Epithelial cell of proximal tubule (primary cell): Measurements from ENCODE around the gene LRRC74B. TPM values are rescaled to one million over a fixed set of nuclear protein-coding genes. Genes with fewer than 3 reads are reported as not detected.

Experiments
- DNase-seq: peaks from one replicate; pipeline ENCODE4 v3.0.0-alpha.2; 2011; ENCODE audit warnings: low read depth
- H3K4me3 ChIP-seq: 2 replicates; pipeline ENCODE4 v1.5.1; 2011; ENCODE audit warnings: low read depth, mild to moderate bottlenecking, low read length
- total RNA-seq: library from RNA; depleted of rRNA; stranded (reverse); fragments of >200 nt; gene quantifications from 2 replicates; pipeline ENCODE4 v1.2.3, GENCODE V29; 2015
- TF ChIP-seq, protein P1 (sequence below): conservative IDR thresholded peaks from 2 replicates; pipeline ENCODE4 v1.5.1; 2012; ENCODE audit warnings: low read depth, mild to moderate bottlenecking, low read length

LRRC74B gene
- total RNA-seq, 1 donor from 2014 or later, result not detected

DNA sequence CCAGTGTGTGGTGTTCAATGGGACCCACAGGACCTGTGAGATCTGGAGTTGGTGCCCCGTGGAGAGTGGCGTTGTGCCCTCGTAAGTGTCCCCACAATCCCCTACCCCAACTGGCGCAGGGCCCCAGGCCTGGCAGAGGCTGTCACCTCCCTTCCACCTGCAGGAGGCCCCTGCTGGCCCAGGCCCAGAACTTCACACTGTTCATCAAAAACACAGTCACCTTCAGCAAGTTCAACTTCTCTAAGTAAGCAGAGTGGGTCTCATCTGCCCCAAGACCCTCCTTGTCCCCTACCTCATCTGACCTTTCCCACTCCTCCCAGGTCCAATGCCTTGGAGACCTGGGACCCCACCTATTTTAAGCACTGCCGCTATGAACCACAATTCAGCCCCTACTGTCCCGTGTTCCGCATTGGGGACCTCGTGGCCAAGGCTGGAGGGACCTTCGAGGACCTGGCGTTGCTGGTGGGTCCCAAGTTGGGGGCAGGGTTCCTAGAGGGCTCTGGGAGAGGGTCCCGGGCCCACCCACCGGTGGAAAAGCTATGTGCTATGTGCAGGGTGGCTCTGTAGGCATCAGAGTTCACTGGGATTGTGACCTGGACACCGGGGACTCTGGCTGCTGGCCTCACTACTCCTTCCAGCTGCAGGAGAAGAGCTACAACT is 22.7 kb upstream of the LRRC74B start:
- TF ChIP-seq, protein P1, sequence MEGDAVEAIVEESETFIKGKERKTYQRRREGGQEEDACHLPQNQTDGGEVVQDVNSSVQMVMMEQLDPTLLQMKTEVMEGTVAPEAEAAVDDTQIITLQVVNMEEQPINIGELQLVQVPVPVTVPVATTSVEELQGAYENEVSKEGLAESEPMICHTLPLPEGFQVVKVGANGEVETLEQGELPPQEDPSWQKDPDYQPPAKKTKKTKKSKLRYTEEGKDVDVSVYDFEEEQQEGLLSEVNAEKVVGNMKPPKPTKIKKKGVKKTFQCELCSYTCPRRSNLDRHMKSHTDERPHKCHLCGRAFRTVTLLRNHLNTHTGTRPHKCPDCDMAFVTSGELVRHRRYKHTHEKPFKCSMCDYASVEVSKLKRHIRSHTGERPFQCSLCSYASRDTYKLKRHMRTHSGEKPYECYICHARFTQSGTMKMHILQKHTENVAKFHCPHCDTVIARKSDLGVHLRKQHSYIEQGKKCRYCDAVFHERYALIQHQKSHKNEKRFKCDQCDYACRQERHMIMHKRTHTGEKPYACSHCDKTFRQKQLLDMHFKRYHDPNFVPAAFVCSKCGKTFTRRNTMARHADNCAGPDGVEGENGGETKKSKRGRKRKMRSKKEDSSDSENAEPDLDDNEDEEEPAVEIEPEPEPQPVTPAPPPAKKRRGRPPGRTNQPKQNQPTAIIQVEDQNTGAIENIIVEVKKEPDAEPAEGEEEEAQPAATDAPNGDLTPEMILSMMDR, result no peak
- DNase-seq, result no peak
- no peak overlapping the region for H3K4me3 ChIP-seq

DNA sequence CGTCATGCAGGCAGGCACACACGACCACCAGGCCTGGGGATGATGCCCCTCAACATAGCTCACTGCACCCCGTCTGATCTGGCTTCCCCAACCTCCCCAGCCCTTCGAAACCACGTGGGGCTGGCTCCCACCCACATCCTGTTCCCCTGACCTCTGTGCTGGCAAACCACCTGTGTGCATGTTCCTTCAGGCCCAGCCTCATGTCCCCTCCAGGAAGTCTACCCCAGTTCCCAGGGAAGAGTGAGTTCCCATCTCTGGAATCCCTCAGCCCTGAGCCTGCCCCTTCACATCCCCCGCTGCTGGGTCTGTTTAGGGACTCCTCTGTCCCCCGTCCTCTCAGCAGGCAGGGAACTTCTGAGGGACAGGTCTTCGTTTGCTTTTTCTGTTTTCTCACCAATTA is 20.5 kb upstream of the LRRC74B start:
- TF ChIP-seq, protein P1, result no peak
- H3K4me3 ChIP-seq, result no peak overlapping the region
- no peak for DNase-seq

GRCh38 chr22:21025763-21026755 is 19.7 kb upstream of the LRRC74B start:
- no peak overlapping the region for H3K4me3 ChIP-seq
- DNase-seq, result no peak

DNA sequence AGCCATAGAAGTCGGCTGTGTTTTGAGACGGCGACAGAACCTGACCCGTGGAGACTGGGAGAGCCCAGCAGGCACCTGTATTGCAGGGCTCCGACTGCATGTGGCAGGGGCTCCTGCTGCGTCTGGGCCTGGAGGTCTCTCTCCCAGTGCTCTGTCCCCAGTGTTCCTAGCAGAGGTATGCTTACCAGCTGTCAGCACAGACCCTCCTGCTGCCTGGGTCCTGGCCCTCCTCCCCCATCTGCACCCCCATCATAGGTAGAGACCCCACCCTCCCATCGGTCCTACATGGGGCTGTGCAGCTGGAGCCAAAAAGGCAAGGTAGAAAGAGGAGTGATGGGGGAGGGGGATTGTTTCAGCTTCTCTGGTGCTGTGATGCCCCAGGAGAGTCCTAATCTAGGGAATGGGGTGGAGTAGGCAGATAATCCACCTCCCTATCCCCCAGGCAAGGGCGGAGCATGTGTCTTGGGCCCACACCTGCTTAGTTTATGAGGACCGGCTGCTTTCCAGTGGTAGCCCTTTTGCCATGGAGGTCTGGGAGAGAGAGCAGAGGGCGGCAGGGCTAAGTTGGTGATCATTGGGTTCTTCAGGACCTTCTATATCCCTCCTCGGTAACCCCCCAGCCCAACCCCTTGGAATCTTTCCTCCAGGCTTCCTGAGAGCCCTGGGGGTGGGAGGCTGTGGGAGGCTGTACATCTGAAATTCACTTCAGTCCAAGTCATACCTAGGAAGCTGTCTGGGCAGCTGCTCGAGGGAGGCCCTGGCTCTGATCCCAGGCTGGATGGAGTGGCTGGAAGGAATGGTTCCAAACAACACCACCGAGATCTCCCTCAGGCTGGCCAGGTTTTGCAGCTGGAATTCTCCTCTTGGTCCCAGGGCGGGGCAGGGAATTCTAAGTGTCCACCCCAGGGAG is 18.7 kb upstream of the LRRC74B start:
- no peak overlapping the region for H3K4me3 ChIP-seq
- no peak for DNase-seq
- TF ChIP-seq, protein P1, result no peak

More at GRCh38 chr22:21025763-21026755, 19.7 kb upstream of the LRRC74B start:
- TF ChIP-seq, protein P1, result no peak

- no peak overlapping the region for H3K4me3 ChIP-seq
- TF ChIP-seq, protein P1, result no peak
- DNase-seq, result no peak
Measured at GRCh38 chr22:21028277-21029251, 17.2 kb upstream of the LRRC74B start.

GRCh38 chr22:21029486-21030025 is 16.2 kb upstream of the LRRC74B start:
- no peak for DNase-seq
- H3K4me3 ChIP-seq, result no peak overlapping the region
- TF ChIP-seq, protein P1, result no peak
